ENCODE data around the gene PYDC2.

PYDC2 gene

DNA sequence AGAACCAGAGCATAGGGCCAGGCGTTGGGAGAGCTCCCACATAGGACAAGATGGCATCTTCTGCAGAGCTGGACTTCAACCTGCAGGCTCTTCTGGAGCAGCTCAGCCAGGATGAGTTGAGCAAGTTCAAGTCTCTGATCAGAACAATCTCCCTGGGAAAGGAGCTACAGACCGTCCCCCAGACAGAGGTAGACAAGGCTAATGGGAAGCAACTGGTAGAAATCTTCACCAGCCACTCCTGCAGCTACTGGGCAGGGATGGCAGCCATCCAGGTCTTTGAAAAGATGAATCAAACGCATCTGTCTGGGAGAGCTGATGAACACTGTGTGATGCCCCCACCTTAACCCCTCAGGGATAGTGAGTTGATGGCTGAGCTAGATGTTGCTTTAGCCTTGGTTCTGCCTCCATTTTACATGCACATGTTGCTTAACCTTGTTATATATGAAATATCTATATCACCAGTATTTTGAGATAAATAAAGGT lies at the start of gene PYDC2:
TSS of gene PYDC2 (plus strand) at position 51 of the 483 bp plus-strand sequence. CDS start at position 51, 0 bp downstream.
- no peak for DNase-seq

DNA sequence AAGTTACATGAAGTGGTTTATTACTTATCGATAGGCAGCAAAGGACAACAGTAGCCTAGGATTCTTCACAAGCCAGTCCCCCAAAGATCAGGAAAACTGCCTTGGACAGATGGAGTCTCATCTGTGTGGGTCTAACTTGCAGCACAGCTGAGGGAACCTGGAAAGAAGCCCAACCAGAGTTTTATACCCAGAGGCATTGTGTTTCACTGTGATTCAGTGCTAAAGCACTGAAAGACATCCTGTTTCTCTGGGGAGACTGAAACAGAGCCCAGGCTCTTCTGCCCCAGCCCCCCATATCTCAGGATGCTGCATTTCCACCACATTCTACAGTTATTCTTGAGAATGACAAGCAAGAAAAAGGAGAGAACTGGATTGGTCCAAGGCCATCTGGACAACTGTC lies 48.2 kb upstream of the PYDC2 start:
- no peak for DNase-seq

DNA sequence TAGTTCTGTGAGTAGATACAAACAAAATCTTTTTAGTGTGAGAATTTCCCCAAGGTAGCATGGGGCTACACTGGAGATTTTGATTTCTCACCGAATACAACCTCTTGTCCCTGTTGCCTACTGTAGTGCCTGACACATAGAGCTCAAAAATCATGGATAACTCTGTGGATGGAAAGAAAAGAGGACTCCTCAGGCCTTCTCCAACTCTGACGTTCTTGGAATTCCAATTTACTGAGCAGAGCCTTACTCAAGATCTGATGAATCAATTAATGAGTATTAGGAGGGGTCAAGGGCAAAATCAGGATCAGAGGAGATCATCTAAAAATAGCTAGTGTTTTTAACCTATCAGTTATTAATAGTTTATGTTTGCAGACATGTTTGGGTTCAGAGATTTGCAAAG lies 46.7 kb upstream of the PYDC2 start:
- DNase-seq, result no peak

DNA sequence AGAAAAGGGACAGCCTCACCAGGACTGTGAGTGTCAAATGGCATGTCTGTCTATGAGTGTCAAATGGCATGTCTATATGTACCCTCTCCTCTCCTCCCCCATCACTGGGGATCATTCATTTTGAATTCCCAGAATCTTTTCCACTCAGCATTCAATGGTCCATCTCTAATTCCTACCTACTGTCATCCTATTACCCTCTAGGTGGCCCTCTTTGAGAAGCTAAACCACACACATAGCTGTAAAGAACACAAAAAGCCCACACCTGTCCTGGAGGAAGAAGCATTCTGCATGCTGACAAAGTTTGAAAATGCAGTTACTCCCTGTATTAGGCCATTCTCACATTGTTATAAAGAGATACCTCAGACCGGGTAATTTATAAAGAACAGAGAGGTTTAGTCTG lies 46.2 kb upstream of the PYDC2 start:
- no peak for DNase-seq

DNA sequence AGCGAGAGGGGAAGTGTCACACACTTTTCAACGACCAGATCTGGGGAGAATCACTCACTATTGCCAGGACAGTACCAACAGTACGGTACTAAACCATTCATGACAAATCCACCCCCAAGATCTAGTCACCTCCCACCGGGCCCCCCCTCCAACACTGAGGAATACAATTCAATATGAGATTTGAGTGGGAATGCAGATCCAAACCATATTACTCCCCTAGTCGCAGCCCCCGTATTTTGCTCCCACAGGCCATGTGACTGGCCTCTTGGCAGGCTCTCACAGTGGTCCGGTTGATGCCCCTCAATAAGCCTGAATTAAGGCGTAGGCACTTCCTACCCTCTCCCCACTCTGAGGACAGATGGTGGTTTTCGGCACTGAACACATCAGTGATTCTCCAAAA lies 45.4 kb upstream of the PYDC2 start:
- no peak for DNase-seq

DNA sequence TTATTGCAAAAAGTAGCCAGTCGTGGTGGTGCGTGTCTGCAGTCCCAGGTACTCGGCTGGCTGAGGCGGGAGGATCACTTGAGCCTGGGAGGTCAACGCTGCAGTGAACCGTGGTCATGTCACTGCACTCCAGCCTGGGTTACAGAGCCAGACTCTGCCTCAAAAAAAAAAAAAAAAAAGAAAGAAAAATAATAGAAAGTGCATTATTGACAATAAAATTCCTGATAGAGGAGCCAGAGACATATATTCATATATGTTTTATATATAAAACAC lies 43.6 kb upstream of the PYDC2 start:
- no peak for DNase-seq

DNA sequence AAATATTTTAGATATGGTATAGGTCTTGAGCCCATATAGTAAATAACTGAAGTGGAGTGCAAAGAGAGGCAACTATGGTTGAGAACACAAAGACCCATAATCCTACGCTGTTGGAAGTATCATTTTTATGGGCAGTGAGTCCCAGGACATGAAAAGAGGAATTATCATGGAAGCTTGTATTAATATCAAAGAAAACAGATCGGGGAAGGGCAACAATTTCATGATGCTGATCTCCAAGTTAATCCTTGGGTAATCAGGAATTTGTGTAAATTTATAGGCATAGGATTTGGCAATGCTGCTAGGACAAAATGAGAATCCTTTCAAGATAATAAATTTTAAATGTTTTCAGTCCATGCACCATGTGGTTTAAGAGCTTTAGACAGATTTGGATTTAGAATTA lies 40.2 kb upstream of the PYDC2 start:
- no peak for DNase-seq

DNA sequence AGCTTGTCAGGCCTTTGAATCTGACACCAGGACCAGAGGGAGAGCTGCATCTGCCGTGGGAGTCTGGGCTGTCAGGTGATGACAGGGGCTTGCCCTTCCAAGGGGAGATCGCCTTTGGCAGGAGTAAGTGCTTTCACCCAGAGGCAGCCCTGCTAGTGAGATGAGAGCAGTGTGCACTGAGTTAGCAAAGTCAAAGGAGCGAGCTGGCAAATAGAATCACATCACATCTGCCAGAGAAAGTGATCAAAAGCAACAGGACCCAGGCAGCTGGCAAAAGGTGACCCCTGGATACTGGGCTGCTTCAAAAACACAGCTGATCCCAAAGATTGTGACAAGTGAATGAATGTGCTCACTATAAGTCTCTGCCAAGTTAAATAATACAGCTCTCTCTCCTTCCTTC lies 36.1 kb upstream of the PYDC2 start:
- no peak for DNase-seq

DNA sequence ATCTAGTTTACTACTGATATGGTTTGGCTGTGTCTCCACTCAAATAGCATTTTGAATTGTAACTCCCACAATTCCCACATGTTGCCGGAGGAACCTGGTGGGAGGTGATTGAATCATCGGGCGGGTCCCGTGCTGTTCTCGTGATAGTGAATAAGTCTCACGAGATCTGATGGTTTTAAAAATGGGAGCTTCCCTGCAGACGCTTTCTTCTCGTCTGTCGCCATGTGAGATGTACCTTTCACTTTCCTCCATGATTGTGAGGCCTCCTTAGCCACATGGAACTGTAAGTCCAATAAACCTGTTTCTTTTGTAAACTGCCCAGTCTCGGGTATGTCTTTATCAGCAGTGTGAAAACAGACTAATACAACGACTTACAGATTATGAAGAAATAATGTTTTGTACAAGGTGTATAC lies 35.6 kb upstream of the PYDC2 start:
- DNase-seq, result no peak

DNA sequence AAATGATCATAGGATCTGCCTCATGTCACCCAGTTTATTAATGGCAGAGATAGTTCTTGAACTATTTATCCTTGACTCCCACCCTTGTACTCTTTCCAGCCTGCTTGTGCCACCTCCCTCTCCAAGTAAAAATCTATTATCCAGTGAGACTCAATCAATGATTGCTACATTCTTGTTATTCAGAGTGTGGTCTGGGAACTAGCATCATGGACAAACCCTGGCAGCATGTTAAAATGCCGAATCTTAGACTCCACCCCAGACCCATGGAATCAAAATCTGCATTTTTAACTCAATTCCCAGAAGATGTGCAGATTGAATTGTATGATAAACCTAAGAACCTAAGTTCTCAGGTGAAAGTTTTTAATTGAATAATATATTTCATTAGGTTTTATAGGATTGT lies 34.7 kb upstream of the PYDC2 start:
- DNase-seq, result no peak

DNA sequence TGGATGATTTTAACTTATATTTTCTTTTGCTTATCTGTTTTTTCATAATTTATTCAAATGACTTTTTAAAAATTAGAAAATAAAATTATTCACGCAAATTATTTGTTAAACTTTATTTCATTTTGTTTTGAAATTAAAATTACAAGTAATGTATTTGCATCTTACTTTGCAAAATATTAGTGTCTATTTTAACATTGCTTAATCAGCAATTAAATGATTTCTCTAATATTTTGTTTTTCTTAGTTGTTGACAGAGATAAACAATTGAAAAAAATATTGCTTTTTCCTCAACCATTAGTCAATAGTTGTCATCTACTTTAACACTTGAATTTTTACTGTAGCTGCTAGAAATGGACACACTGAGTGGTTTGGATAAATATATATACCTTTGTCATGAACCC lies 32.8 kb upstream of the PYDC2 start:
- no peak for DNase-seq

DNA sequence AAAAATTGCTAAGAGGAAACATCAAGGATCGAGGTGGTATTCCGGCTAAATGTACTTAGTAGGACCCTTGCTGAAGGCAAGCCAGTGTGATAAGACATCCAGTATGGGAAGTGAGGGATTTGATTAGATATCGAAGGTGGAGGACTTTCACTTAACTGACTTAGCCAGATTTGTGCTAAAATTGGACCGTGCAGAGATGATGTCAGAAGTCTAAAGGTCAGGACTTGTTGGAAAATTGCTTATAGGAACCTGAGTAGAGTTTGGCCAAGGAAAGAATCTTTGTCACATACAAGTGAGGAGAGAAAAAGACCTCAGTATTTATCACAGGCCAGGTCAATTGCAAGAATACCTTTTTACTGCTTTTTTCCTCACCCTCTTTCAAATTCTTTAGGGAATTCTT lies 30.9 kb upstream of the PYDC2 start:
- no peak for DNase-seq

DNA sequence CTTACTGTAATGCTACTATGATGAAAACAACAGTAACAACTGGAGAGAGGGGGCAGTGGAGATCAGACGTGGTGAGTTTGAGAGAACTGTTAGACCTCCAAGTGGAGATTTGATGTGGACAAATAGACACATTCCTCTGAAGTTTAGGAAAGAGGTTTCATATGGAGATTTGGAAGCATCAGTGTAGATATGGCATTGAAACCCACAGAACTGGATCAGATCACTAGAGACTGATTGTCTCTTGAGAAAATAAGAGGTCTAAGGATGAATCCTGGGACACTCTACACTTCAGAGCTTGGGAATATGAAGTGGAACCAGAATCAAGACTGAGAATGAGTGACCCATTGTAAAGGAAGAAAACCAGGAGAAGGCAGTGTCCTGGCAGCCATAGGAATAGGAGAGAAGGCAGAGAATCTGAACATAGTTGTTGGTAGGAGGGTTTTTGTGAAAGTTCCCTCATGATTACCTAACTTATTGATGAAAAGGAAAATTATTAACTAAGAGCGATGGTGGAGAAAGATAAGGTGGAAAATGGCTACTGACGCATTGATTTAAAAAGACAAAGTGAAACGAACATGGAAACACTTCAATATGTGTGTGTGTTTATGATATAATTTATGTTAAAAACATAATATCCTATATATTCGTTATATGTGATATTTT lies 29.7 kb upstream of the PYDC2 start:
- DNase-seq, result no peak

DNA sequence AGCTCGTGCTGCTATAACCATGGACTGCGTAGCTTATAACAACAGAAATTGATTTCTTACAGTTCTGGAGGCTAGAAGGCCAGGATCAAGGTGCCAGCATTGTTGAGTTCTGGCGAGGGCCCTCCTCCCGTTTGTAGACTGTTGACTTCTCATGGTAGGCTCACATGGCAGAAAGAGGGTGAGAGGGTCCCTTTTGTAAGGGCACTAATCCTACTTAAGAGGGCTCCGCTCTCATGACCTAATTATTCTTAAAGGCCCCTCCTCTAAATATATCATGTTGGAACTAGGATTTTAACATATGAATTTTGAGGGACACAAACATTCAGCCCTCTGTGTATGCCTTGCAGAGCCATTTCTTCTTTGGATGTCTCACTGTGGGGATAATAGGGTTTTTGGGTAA lies 28.8 kb upstream of the PYDC2 start:
- no peak for DNase-seq

DNA sequence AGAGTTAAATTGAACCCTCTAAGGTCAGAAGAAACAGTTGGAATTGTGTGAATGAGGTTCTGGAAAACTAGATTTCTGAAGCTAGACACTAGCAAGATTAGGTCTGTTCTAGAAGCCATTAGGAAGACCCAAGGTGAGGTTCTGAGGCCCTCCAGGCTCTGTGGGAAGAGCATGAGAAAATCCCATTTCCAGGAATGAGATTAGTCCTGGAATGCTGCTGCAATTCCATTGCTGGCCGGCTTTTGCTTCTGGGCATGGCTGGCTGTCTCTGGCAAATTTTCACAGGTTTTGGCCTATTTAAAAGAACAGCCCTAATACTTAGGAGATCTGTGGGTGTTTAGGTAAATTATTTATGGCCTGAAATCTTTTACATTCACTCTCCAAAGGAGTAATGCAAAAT lies 26.9 kb upstream of the PYDC2 start:
- no peak for DNase-seq

DNA sequence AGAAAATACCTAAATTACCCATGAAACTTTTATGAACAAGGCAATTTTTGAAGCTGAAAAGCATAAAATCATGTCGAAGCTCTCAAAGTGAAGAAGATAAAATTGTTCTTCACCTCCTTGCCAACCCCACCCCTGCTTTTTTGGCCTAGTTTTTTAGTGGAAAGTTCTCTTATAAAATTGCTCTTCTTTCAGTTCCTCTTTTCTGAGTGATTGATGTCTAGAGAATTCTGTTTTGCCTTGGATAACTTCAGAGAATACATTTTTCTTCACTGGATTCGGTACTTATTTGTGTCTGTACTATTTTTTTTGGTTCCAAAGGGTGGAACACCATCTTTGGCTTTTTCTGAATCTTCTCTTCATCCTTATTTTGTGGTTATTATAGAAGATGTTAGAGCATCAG lies 25.0 kb upstream of the PYDC2 start:
- DNase-seq, result no peak

DNA sequence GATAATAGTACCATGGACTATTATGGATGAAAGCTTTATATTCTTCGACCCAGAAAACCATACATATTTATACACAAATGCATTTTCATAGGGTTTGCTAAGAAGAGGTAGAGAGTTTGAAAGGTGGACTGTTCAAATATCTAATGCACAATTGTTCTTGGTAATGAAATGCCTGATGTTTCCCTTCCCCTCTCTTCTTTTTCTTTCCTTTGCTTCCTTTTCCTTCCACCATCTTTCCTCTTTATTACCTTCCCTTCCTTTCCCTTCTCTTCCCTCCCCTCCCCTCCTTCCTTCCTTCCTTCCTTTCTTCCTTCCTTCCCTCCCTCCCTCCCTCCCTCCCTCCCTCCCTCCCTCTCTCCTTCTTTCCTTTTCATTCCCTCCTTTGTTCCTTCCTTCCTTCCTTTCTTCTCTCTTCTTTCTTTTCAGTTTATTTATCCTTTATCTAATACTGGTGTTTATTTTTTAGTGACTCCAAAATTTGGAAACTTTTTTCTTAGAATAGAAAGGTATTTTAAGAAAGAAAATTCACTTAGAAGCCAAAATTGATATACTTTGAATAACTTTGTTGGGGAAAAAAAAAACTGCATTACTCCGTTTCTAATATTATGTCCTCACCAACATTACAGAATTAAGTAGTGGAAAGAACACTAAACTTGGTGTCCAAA lies 22.7 kb upstream of the PYDC2 start:
- no peak for DNase-seq

DNA sequence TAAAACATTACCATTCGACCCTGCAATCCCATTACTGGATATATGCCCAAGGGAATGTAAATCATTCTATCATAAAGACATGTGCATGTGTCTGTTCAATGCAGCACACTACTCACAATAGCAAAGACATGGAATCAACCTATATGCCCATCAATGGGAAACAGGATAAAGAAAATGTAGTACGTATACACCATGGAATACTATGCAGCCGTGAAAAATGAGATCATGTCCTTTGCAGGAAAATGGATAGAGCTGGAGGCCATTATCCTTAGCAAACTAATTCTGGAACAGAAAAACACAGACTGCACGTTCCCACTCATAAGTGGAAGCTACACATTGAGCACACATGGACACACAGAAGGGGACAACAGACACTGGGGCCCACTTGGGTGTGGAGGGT lies 20.4 kb upstream of the PYDC2 start:
- no peak for DNase-seq

DNA sequence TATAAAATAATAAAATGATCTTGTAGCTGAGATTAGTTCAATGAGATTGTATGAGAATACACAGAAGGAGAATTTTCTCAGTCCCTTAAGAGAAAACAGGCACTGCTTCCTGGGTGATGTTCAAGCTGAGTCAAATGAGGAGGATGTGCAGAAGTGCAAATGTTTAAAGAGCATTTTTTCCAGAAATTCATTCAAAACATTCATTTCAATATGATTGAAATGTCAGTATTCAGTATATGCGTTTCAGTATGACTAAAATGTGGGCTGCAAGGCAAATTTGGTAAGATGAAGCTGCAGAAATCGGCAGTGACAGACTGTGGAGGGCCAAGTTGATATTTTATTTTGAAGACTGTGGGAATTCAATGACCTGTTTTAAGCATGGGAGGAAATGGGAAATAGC lies 19.3 kb upstream of the PYDC2 start:
- DNase-seq, result no peak

DNA sequence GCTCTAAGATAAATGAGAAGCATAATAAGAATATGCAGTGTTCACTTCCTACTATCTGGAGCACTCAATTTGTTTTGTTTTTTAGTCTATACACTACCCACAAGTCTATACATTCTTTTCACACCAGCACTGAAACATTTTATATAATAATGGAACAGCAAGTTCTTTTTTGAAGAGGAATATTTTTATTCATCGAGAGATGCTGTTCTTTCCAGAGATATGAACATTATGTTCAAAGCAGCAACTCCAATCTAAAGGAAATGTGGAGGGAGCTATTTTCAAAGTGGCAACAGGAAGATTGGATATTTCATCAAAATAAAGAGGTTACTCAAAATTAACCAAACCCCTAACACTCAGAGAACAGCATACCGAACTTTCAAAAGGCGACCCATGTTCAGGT lies 16.4 kb upstream of the PYDC2 start:
- no peak for DNase-seq

DNA sequence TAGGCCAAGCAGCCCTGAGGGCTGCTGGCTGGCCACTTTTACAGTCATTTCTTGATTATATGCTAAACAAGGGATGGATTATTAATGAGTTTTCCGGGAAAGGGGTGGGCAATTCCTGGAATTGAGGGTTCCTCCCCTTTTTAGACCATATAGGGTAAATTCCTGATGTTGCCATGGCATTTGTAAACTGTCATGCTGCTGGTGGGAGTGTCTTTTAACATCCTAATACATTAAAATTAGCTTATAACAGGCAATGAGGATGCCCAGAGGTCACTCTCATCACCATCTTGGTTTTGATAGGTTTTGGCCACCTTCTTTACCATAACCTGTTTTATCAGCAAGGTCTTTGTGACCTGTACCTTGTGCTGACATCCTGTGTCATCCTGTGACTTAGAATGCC lies 11.7 kb upstream of the PYDC2 start:
- DNase-seq, result no peak

DNA sequence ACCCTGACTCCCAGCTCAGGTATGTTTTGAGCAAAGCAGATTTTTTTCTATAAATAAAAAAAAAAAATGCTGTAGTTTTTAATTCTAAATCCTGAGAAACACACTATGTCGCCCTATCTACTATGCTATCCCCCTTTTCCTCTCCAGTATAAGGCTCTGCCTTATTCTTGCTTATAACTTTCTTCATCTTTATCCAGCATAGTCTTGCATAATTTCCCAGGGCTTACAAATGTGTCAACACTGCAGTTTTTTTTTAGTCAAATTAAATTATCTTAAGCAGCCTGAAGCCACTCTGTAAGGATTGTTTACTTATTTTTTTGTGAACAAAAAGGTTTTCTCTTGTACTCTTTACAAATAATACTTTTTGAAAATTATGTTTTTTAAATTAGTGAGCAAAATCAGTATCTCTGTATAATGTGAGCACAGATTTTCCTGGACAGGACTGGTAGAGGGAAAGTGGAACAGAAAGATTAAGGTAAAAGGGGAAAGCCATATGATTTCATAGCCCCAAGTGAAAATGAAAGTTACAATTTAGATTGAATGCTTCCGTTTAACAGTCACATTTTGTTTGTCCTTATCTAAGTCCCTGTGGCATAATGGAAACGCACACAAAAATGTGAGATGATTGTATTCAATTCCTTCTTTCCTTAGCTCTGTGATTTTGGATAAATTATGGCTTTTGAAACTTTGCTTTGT lies 5.6 kb upstream of the PYDC2 start:
- no peak for DNase-seq

DNA sequence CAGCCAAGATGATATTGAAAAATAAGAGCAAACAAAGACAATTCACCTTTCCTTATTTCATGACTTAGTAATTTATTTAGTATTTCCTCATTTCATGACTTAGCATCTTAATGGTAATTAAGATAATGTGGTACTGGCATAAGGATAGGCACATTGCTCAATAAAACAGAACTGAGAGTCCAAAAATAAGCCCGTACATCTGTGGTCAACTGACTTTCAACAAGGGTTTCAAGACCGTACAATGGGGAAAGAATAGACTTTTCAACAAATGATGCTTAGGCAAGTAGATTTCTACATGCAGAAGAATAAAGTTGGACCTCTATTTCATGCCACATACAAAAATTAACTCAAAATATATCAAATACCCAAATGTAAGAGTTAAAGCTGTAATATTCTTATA lies 603 bp upstream of the PYDC2 start:
- no peak for DNase-seq

DNA sequence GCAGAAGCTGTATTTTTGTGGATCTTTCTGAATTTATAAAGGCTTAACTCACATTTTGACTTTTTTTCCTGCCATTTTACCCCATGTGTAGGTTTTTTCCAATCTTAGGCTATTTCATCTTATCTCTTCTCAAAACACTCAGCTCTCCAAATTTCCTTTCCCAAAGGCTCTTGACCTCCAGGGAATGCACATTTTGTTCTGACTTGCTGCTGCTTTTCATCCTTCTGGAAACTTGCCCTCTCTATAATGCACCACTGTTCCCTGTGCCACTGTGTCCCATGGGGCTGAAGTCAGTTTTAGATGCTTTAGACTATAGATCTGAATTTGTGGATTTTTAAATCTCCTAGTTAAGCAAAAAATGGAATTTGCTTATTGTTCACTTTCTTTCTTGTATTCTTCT lies 9.1 kb downstream of the PYDC2 start:
- no peak for DNase-seq

DNA sequence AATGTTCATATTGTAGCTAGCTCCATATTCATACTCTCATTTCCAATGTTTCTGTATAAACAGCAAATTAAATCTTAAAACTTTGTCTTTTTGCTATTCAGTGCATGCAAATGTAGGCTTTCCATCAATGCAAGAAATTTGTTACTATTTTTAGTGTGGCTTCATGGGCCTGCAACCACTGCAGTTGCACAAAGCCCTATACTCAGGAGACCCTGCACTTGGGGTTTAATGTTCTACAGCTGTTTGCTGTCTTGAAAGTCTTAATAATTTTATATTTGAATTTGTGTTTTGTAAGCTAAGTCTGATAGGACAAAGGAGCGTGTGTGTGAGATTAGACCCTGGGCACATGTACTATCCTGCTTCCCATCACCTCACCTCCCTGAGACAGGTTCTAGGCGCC lies 9.6 kb downstream of the PYDC2 start:
- DNase-seq, result no peak
